HG02610 (cell line): ENCODE measurements around the gene MMP24.
"Not testable (repeated sequence)": the region's sequence is repeated elsewhere in the genome, so short reads cannot be mapped to it uniquely, and the experiment has no call there.

Experiments used
- ATAC-seq: cut with Tn5 transposase; IDR thresholded peaks from one replicate; pipeline ENCODE4 v1.9.1; 2021; ENCODE audit warnings: mild to moderate bottlenecking, moderate library complexity; ENCODE audit not compliant: unreplicated experiment

Gene MMP24

GRCh38 chr20:35257175-35257909 is 30.9 kb downstream of the MMP24 start:
- ATAC-seq = no peak

- no peak for ATAC-seq
These were observed 33.9 kb downstream of the MMP24 start for GRCh38 chr20:35260426-35260825.

GRCh38 chr20:35262321-35262720 is 35.8 kb downstream of the MMP24 start:
- ATAC-seq = not testable (repeated sequence)

GRCh38 chr20:35262731-35263531 is 36.4 kb downstream of the MMP24 start:
- not testable (repeated sequence) for ATAC-seq

GRCh38 chr20:35263532-35264341 is 37.2 kb downstream of the MMP24 start:
- no peak for ATAC-seq

GRCh38 chr20:35264755-35265154 is 38.3 kb downstream of the MMP24 start:
- no peak for ATAC-seq

- no peak for ATAC-seq
These were observed 40.6 kb downstream of the MMP24 start for GRCh38 chr20:35267092-35267491.

- ATAC-seq = no peak
These were observed 42.7 kb downstream of the MMP24 start for GRCh38 chr20:35269055-35269781.

- no peak for ATAC-seq
These were observed 43.8 kb downstream of the MMP24 start for GRCh38 chr20:35270021-35270902.

GRCh38 chr20:35271073-35271882 is 44.8 kb downstream of the MMP24 start:
- no peak for ATAC-seq

- no peak for ATAC-seq
These were observed 45.4 kb downstream of the MMP24 start for GRCh38 chr20:35271904-35272303.

GRCh38 chr20:35273449-35274171 is 47.1 kb downstream of the MMP24 start:
- ATAC-seq = no peak

- ATAC-seq = no peak
These were observed 47.9 kb downstream of the MMP24 start for GRCh38 chr20:35274172-35275092.

- ATAC-seq = no peak
These were observed 49.3 kb downstream of the MMP24 start for GRCh38 chr20:35275741-35276251.

GRCh38 chr20:35276408-35276807 is 49.9 kb downstream of the MMP24 start:
- no peak for ATAC-seq

- no peak for ATAC-seq
These were observed 50.6 kb downstream of the MMP24 start for GRCh38 chr20:35277127-35277526.
